Measurements from ENCODE around the gene GSPT2. TPM values are rescaled to one million over a fixed set of nuclear protein-coding genes. Genes with fewer than 3 reads are reported as not detected.

Gene GSPT2
- total RNA-seq, 1 experiment from 2014 or later: 6.2 TPM

Other genes with a start within 250 kb of the GSPT2 start
- 3.0 and 3.1 TPM in 2 replicates for gene NUDT11, start 246.8 kb upstream of the GSPT2 start, total RNA-seq (2014; rRNA removed; shearing (Covaris generic))
- gene CENPVL3, start 124.5 kb upstream of the GSPT2 start, total RNA-seq (2014; rRNA removed; shearing (Covaris generic)): 0.31 and 0.44 TPM in 2 replicates
- not detected in 2 replicates for gene CENPVL2, start 60.6 kb upstream of the GSPT2 start, total RNA-seq (2014; rRNA removed; shearing (Covaris generic))
- not detected in 2 replicates for gene CENPVL1, start 32.9 kb upstream of the GSPT2 start, total RNA-seq (2014; rRNA removed; shearing (Covaris generic))
- 103 and 129 TPM in 2 replicates for gene MAGED1, start 150.2 kb downstream of the GSPT2 start, total RNA-seq (2014; rRNA removed; shearing (Covaris generic))

Measured in G401 (cell line).